ENCODE data around the gene LDHAL6A. TPM values are rescaled to one million over a fixed set of nuclear protein-coding genes. Genes with fewer than 3 reads are reported as not detected.

LDHAL6A gene
- total and polyA plus RNA-seq, 2 of the 13 experiments (the other 11 are each of a cell fraction or from before 2014, with no cell fraction given) = not detected

GRCh38 chr11:18523084-18523483 is 67.4 kb downstream of the LDHAL6A start:
- Histone ChIP-seq H3K27me3 (ENCODE audit: control insufficient read depth in 1 of 2, insufficient read depth in 2 of 2, low read length in 2 of 2) (no peaks in the 10 kb centered on the region; a peak in 1 of 5 replicates), H3K4me3 (replicated peaks in 1 of 3; ENCODE audit: insufficient read depth in 1 of 3, low read depth in 2 of 3, low read length in 3 of 3) (no peak overlapping the region), H3K4me1 (ENCODE audit: insufficient read depth, low read length) (peaks cover 32% of the 10 kb centered on the region), H2AFZ (ENCODE audit: low read length) (no peak overlapping the region), H4K20me1 (ENCODE audit: insufficient read depth, low read length) (0 out of 2 replicates have a peak, but pooled peaks cover 2% of the 10 kb centered on the region), H3K9me3 (ENCODE audit: low read length) (no peaks in the 10 kb centered on the region), H3K79me2 (ENCODE audit: insufficient read depth, low read length) (peaks cover 42% of the 10 kb centered on the region), H3K36me3 (replicated peaks in 1 of 2; ENCODE audit: control insufficient read depth in 1 of 2, insufficient read depth in 2 of 2, low read length in 2 of 2) (peaks cover 1 to 2% of the 10 kb centered on the region in 2 experiments; a peak in 1 of 5 replicates), H3K27ac (ENCODE audit: extremely low read length, insufficient read depth, low read length) (no peak overlapping the region), H3K4me2 (ENCODE audit: low read depth, low read length) (no peak overlapping the region), H3K9ac (ENCODE audit: insufficient read depth, low read depth, low read length) (no peak overlapping the region)
- no TSS peak for BruUV-seq (replicated peaks)
- ChIA-PET POLR2A (interaction anchor here (0.8 to 2.5 kb wide), 2 partner anchors 113 to 127 kb away, joined by 3 to 7 read pairs; no protein-coding TSS in a partner anchor), CTCF (ENCODE audit: low intra/inter-chr PET ratio, low total read pairs) (no interaction called here)
- WGBS (ENCODE audit: low lambda C conversion rate) = 94% methylated on average over 3 of the region's 3 CpGs
- FAIRE-seq (no peak), ATAC-seq (no peak), DNase-seq (ENCODE audit: low spot score) (no peak)
- intact Hi-C loops (cut with micrococcal nuclease; ENCODE audit: unreplicated experiment) = loop anchor here (10.0 kb wide), 1 partner anchor 128 kb away; the partner anchor contains the start of gene LDHA
- in situ Hi-C loops (cut with HindIII; ENCODE audit: extremely low pct_ligation_motif_present, low pct_unique_long_range_greater_than_20kb) = no loop called here
- TF ChIP-seq MTF2 (CRISPR knock-in tag; IDR thresholded peaks at IDR 0.05; ENCODE audit: borderline replicate concordance) (no peak), MEIS2 (CRISPR knock-in tag; IDR thresholded peaks at IDR 0.05) (no peak), ZNF850 (CRISPR knock-in tag; conservative IDR thresholded peaks at IDR 0.05) (no peak), USF2 (IDR thresholded peaks at IDR 0.05; ENCODE audit: low read depth, low read length) (no peak), USF2 (CRISPR knock-in tag; IDR thresholded peaks at IDR 0.05; ENCODE audit: borderline replicate concordance) (no peak), KLF9 (CRISPR knock-in tag; IDR thresholded peaks at IDR 0.05; ENCODE audit: low read depth) (no peak), RXRB (CRISPR knock-in tag; IDR thresholded peaks at IDR 0.05; ENCODE audit: borderline replicate concordance) (no peak), ZSCAN9 (CRISPR knock-in tag; IDR thresholded peaks at IDR 0.05; ENCODE audit: borderline replicate concordance) (no peak), LRRFIP1 (CRISPR knock-in tag; conservative IDR thresholded peaks at IDR 0.05) (no peak), ZNF546 (CRISPR knock-in tag; conservative IDR thresholded peaks at IDR 0.05) (no peak), TFE3 (CRISPR knock-in tag; IDR thresholded peaks at IDR 0.05) (no peak), MAF1 (CRISPR knock-in tag; IDR thresholded peaks at IDR 0.05; ENCODE audit: borderline replicate concordance) (no peak), MZF1 (CRISPR knock-in tag; IDR thresholded peaks at IDR 0.05; ENCODE audit: borderline replicate concordance) (no peak), ZNF883 (CRISPR knock-in tag; IDR thresholded peaks at IDR 0.05; ENCODE audit: not compliant biosample characterization) (no peak), RBM22 (optimal IDR thresholded peaks at IDR 0.05; ENCODE audit: low read length) (no peak), ZXDC (CRISPR knock-in tag; IDR thresholded peaks at IDR 0.05) (no peak), ZNF326 (CRISPR knock-in tag; IDR thresholded peaks at IDR 0.05; ENCODE audit: borderline replicate concordance) (no peak)

Data from HepG2 (cell line).